ENCODE data around the gene ABLIM2. TPM values are rescaled to one million over a fixed set of nuclear protein-coding genes. Genes with fewer than 3 reads are reported as not detected.

Gene ABLIM2
- total and polyA plus RNA-seq, 2 of the 4 experiments (the other 2 are of a cell fraction): under 0.01 to 0.10 TPM

DNA sequence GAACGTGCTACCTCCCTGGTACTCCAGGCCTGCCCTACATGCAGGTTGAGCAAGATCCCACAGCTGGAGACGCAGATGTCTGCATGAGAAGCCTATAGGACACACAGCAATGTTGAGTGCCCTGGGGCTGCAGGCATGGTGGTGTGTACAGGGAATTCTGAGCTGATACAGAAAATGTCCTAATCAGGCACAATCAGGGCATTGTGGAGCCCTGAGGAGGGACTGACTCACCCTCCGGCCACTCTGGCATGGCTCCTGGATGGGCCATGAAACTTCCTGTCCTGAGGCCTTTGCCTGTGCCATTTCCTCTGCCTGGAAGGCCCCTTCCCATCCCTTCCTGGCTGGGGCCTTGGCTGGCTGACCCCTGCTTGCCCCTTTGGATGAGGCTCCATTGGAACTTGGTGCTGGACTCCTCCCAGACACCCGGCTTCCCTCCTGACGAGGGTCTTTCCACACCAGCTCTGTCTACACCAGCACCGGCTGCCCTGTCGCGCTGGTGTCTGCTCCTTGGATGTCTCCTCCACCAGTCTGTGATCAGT lies 202.3 kb downstream of the ABLIM2 start:
- H2AFZ ChIP-seq (replicated peaks; ENCODE audit: low read length, poor library complexity): peak overlapping the region; percentile 82
- POLR2A ChIA-PET (ENCODE audit: unreplicated experiment): no interaction called here
- ATAC-seq (ENCODE audit: low read depth): peak; percentile 59

More for the DNA sequence above, 202.3 kb downstream of the ABLIM2 start:
- H2BK5ac ChIP-seq (ENCODE audit: low read depth, low read length, poor library complexity, severe bottlenecking): peak overlapping the region; percentile 75
- H3K79me1 ChIP-seq (ENCODE audit: low read depth in 1 of 2, low read length in 2 of 2): peaks cover 0 to 12% of the 10 kb centered on the region in 2 experiments; a peak in 2 of 4 replicates
- peak overlapping the region; percentile 77; the same call in 2 of the 3 replicates for H2BK15ac ChIP-seq (ENCODE audit: low read depth, low read length)
- H4K5ac ChIP-seq (ENCODE audit: low read depth, low read length): peak overlapping the region; percentile 81; the same call in 1 of the 2 replicates
- no peaks in the 10 kb centered on the region for H3K36me3 ChIP-seq (ENCODE audit: control insufficient read depth, insufficient read depth, low read length)
- no peak for TF ChIP-seq CHD1 (IDR thresholded peaks at IDR 0.05; ENCODE audit: low read depth, low read length)
- no peak for TF ChIP-seq RAD21 (IDR thresholded peaks at IDR 0.05; ENCODE audit: low read length)
- TF ChIP-seq, protein P1, sequence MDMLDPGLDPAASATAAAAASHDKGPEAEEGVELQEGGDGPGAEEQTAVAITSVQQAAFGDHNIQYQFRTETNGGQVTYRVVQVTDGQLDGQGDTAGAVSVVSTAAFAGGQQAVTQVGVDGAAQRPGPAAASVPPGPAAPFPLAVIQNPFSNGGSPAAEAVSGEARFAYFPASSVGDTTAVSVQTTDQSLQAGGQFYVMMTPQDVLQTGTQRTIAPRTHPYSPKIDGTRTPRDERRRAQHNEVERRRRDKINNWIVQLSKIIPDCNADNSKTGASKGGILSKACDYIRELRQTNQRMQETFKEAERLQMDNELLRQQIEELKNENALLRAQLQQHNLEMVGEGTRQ (IDR thresholded peaks at IDR 0.05; ENCODE audit: low read depth, low read length): no peak
- TF ChIP-seq CEBPB (IDR thresholded peaks at IDR 0.05; ENCODE audit: low read depth, low read length): peak; percentile 29; the same call in 1 of the 2 replicates
- TF ChIP-seq BHLHE40 (IDR thresholded peaks at IDR 0.05; ENCODE audit: low read depth, low read length): no peak
- TF ChIP-seq NFE2L2 (IDR thresholded peaks at IDR 0.05; ENCODE audit: low read depth, low read length): no peak
- TF ChIP-seq, protein P2, sequence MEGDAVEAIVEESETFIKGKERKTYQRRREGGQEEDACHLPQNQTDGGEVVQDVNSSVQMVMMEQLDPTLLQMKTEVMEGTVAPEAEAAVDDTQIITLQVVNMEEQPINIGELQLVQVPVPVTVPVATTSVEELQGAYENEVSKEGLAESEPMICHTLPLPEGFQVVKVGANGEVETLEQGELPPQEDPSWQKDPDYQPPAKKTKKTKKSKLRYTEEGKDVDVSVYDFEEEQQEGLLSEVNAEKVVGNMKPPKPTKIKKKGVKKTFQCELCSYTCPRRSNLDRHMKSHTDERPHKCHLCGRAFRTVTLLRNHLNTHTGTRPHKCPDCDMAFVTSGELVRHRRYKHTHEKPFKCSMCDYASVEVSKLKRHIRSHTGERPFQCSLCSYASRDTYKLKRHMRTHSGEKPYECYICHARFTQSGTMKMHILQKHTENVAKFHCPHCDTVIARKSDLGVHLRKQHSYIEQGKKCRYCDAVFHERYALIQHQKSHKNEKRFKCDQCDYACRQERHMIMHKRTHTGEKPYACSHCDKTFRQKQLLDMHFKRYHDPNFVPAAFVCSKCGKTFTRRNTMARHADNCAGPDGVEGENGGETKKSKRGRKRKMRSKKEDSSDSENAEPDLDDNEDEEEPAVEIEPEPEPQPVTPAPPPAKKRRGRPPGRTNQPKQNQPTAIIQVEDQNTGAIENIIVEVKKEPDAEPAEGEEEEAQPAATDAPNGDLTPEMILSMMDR (conservative IDR thresholded peaks at IDR 0.05; ENCODE audit: low read depth, low read length): no peak
- peaks cover 19% of the 10 kb centered on the region for H3K9me1 ChIP-seq (ENCODE audit: insufficient read depth, low read length)
- intact Hi-C loops (cut with micrococcal nuclease) (no loop called here), dilution Hi-C loops (cut with HindIII; ENCODE audit: low sequenced_read_pairs, unreplicated experiment) (no loop called here), in situ Hi-C loops (cut with MboI; ENCODE audit: low sequenced_read_pairs) (no loop called here)
- no TSS peak for BruUV-seq (replicated peaks)
- no peak overlapping the region for H3K4me3 ChIP-seq (ENCODE audit: insufficient read depth, low read depth, low read length)
- peak; percentile 80 for DNase-seq
- no peak overlapping the region; the same call in 1 of the 2 replicates for H3K56ac ChIP-seq (ENCODE audit: extremely low read depth, insufficient read depth, low read length)
- H3K27me3 ChIP-seq (ENCODE audit: control insufficient read depth, insufficient read depth, low read length): no peaks in the 10 kb centered on the region
- peak overlapping the region; percentile 84 for H3K4ac ChIP-seq (ENCODE audit: low read depth, low read length)
- H4K8ac ChIP-seq (ENCODE audit: low read depth in 2 of 2, low read length in 2 of 2): peak overlapping the region; percentile 29 to 86
- peak overlapping the region; percentile 88 for H2BK120ac ChIP-seq (ENCODE audit: low read depth, low read length)
- H3K9me3 ChIP-seq (ENCODE audit: control insufficient read depth, insufficient read depth, low read length): 0 out of 2 replicates have a peak, but pooled peaks cover 2% of the 10 kb centered on the region
- H3K27ac ChIP-seq (ENCODE audit: insufficient read depth, low read length): peak overlapping the region; percentile 47
- peak overlapping the region; percentile 58 for H3K18ac ChIP-seq (ENCODE audit: low read depth, low read length)
- peak overlapping the region; percentile 30; the same call in 1 of the 2 replicates for H3K4me2 ChIP-seq (ENCODE audit: low read depth, low read length)
- peak overlapping the region; percentile 65 for H2AK5ac ChIP-seq (ENCODE audit: low read depth, low read length)
- peak overlapping the region; percentile 59 for H3K14ac ChIP-seq (replicated peaks; ENCODE audit: low read depth, low read length)
- H4K20me1 ChIP-seq (ENCODE audit: insufficient read depth, low read length): no peaks in the 10 kb centered on the region; the same call in 1 of the 2 replicates
- peak overlapping the region; percentile 77 for H2AK9ac ChIP-seq (replicated peaks; ENCODE audit: low read depth, low read length, poor library complexity)
- CTCF ChIA-PET: interaction anchor here (1.1 kb wide), 1 partner anchor 152 kb away, joined by 3 read pairs; no protein-coding TSS in a partner anchor
- WGBS, 2 experiments (ENCODE audit: extremely low coverage in 2 of 2, insufficient read length in 1 of 2): 0% methylated on average over 1 of the region's 8 CpGs; no CpG with 5 or more reads in 1 of the 2 experiments
- no peak overlapping the region for H3K9ac ChIP-seq (ENCODE audit: low read depth, low read length)
- peak overlapping the region; percentile 90 for H2BK20ac ChIP-seq (ENCODE audit: low read depth, low read length)
- peaks cover 18% of the 10 kb centered on the region for H3K4me1 ChIP-seq (ENCODE audit: control insufficient read depth, insufficient read depth, low read length)
- H3K23ac ChIP-seq (ENCODE audit: low read depth, low read length): 0 out of 2 replicates have a peak overlapping the region, but pooled peaks have one; percentile 40
- peak overlapping the region; percentile 81 for H4K91ac ChIP-seq (ENCODE audit: insufficient read depth, low read depth, low read length)
